GM12873 (cell line): Measurements from ENCODE around the gene SH3D19.

Source experiments
- CTCF ChIP-seq: IDR thresholded peaks from 2 replicates; pipeline ENCODE4 v1.5.1; 2012; ENCODE audit warnings: low read depth, mild to moderate bottlenecking, moderate library complexity, low read length, control low read depth; ENCODE audit not compliant: insufficient read depth; ENCODE audit errors: missing control alignments

SH3D19 gene

GRCh38 chr4:151329217-151330007 lies 4.0 kb upstream of the SH3D19 start:
- TF ChIP-seq CTCF: no peak

- TF ChIP-seq CTCF: no peak
These were observed 493 bp upstream of the SH3D19 start for GRCh38 chr4:151325949-151326246.

GRCh38 chr4:151324752-151325110 lies 674 bp downstream of the SH3D19 start:
- no peak for TF ChIP-seq CTCF

GRCh38 chr4:151324124-151324751 lies 1.2 kb downstream of the SH3D19 start:
- TF ChIP-seq CTCF: no peak

- TF ChIP-seq CTCF: no peak
These were observed 1.7 kb downstream of the SH3D19 start for GRCh38 chr4:151323667-151324066.

- no peak for TF ChIP-seq CTCF
These were observed 2.8 kb downstream of the SH3D19 start for GRCh38 chr4:151322570-151322969.

- TF ChIP-seq CTCF: no peak
These were observed 3.8 kb downstream of the SH3D19 start for GRCh38 chr4:151321586-151321985.
